Aorta (tissue), 5 donors: ENCODE results near the gene NBAS. TPM values are rescaled to one million over a fixed set of nuclear protein-coding genes. Genes with fewer than 3 reads are reported as not detected.

Source experiments
- ATAC-seq: fragments of 200-7000 bp; cut with Tn5 transposase; one replicate; pipeline ENCODE4 v1.9.1; 2022; ENCODE audit warnings: moderate library complexity; ENCODE audit not compliant: low FRiP score
- DNase-seq, 2 donors: peaks; one replicate each; pipeline ENCODE4 v3.0.0-alpha.2; 2020
- H3K27ac ChIP-seq, 2 donors: one replicate each; pipeline ENCODE4 v1.5.1; 2013; ENCODE audit warnings: low read length in 2 of 2, mild to moderate bottlenecking in 2 of 2, moderate library complexity in 2 of 2, control low read depth in 1 of 2, inconsistent platforms in 1 of 2, low read depth in 1 of 2
- H3K27me3 ChIP-seq, 2 donors: one replicate each; pipeline ENCODE4 v1.6.1; 2013; ENCODE audit warnings: control low read depth in 1 of 2, low read length in 1 of 2, mild to moderate bottlenecking in 1 of 2, moderate library complexity in 1 of 2; ENCODE audit not compliant: insufficient read depth in 2 of 2, control insufficient read depth in 1 of 2
- H3K36me3 ChIP-seq, 2 donors: one replicate each; pipeline ENCODE4 v1.6.1; 2013; ENCODE audit warnings: control low read depth in 1 of 2, low read length in 1 of 2, mild to moderate bottlenecking in 1 of 2; ENCODE audit not compliant: insufficient read depth in 2 of 2, control insufficient read depth in 1 of 2
- H3K4me1 ChIP-seq, 2 donors: one replicate each; pipeline ENCODE4 v1.6.1; 2013; ENCODE audit warnings: low read length in 2 of 2, control low read depth in 1 of 2, mild to moderate bottlenecking in 1 of 2, moderate library complexity in 1 of 2; ENCODE audit not compliant: insufficient read depth in 2 of 2, control insufficient read depth in 1 of 2
- H3K4me3 ChIP-seq, 2 donors: one replicate each; pipeline ENCODE4 v1.5.1; 2013; ENCODE audit warnings: low read length in 2 of 2, control low read depth in 1 of 2, mild to moderate bottlenecking in 1 of 2
- H3K9me3 ChIP-seq: one replicate; pipeline ENCODE4 v1.6.1; 2013; ENCODE audit warnings: mild to moderate bottlenecking, low read length; ENCODE audit not compliant: control insufficient read depth
- WGBS, 2 donors: extraction: QIAGEN DNeasy Blood & Tissue Kit; methylation state at CpG; one replicate each; pipeline ENCODE4 v1.1.7; 2013; 5-methylcytosine and 5-hydroxymethylcytosine counted together
- intact Hi-C, 2 donors: fragments of 100-400 bp; cut with DNase I; formaldehyde crosslinking; loops; one replicate each; pipeline versions ENCODE4 v1.14.2 to v1.15.0; 2022
- polyA plus RNA-seq, 2 donors: library from polyadenylated mRNA; stranded (reverse); fragments of 200-250 nt; gene quantifications; one replicate each; pipeline ENCODE4 v1.2.3, GENCODE V29; 2013
- total RNA-seq, 2 donors: library from RNA; stranded (reverse); fragmentation: NEBNext Ultra II Directional; extraction: Animal tissue kit (Norgen Biotek cat#: 25700); gene quantifications; one replicate each; pipeline ENCODE4 v1.2.1, GENCODE V29; 2021
- donor health status: healthy with polysubstance abuse.
- donor health status: Bipolar disorder and iron deficiency.
- donor health status: DM: no; HTN: no; CAD: no.
- donor health status: DM: no; HTN: no; CAD: no.
- donor health status: DM: yes; HTN: yes; CAD: no.

Gene NBAS
- total and polyA plus RNA-seq, 4 donors = 7.4 to 46.0 (median 33.7) TPM

DNA sequence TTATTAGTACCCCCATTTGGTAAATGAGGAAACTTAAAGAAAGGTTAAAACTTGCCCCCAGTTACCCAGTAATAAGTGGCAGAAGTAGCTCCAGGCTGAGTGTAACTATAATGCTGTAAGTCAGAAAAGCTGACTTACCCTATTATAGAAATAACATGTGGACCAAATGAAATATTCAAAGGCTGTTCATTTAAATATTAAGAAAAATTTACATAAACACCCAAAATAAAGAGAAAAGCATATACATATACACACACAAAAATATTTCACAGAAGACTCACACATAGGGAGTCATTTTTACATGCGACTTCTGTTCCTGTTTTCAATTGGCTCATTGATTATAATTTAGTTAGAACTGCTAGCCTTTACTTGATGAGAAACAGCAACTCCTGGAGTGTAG, 189.1 kb downstream of the NBAS start:
- H3K9me3 ChIP-seq = no peaks in the 10 kb centered on the region
- intact Hi-C loops = no loop called here

DNA sequence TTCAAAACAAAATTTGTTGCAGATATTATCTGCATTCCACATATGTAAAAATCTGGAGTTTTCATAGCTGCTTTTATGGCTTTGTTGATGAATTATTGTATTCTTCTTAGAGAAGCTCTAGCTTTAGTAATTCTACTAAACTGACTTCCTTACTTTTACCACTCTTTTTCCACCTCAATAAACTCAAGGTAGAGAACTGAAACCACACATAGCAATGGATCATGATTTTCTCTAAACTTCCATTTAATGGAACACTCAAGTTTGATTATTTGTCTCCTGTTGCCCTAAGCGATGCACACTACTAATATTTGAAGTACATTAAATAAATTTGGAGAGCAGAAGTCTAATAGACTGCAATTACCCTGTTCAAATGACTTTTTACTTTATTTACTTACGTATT, 192.0 kb downstream of the NBAS start:
- Histone ChIP-seq H3K27me3 (no peaks in the 10 kb centered on the region), H3K9me3 (no peaks in the 10 kb centered on the region), H3K36me3 (peaks cover 0 to 5% of the 10 kb centered on the region in 2 donors), H3K4me3 (no peak overlapping the region), H3K27ac (no peak overlapping the region), H3K4me1 (no peaks in the 10 kb centered on the region)
- DNase-seq (no peak), ATAC-seq (no peak)
- intact Hi-C loops = no loop called here
- whole genome bisulfite sequencing, 2 donors = 96 to 99% methylated on average over 2 of the region's 2 CpGs

More for the DNA sequence above, 189.1 kb downstream of the NBAS start:
- Histone ChIP-seq H3K27me3 (no peaks in the 10 kb centered on the region), H3K36me3 (peaks cover 0 to 4% of the 10 kb centered on the region in 2 donors), H3K4me1 (no peaks in the 10 kb centered on the region), H3K4me3 (no peak overlapping the region), H3K27ac (no peak overlapping the region)
- 93% methylated on average over 1 of the region's 1 CpG for WGBS, 2 donors
- ATAC-seq = no peak
- no peak for DNase-seq

DNA sequence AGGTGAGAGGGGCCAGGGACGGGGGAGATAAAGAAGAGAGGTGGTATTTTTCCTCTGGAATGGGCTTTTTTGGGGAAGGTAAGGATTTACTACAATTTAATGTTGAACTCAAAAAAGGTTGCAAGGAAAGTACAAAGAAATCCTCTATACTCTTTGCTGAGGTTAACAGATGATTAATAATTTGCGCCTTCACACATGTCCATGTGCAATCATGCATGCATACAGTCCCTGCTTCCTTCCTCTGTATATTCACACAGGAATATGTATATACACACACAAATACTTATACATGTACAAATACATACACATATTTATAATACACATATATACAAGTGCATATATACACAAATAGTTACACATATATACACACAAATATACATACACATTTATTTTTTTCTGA, 193.4 kb downstream of the NBAS start:
- no peaks in the 10 kb centered on the region for H3K27me3 ChIP-seq
- H3K36me3 ChIP-seq = peaks cover 0 to 5% of the 10 kb centered on the region in 2 donors
- no peaks in the 10 kb centered on the region for H3K9me3 ChIP-seq
- WGBS, 2 donors = 98 to 99% methylated on average over 2 of the region's 2 CpGs
- no peak overlapping the region for H3K4me3 ChIP-seq
- H3K27ac ChIP-seq = no peak overlapping the region
- intact Hi-C loops = no loop called here
- DNase-seq = no peak
- H3K4me1 ChIP-seq = no peaks in the 10 kb centered on the region
- ATAC-seq = no peak

DNA sequence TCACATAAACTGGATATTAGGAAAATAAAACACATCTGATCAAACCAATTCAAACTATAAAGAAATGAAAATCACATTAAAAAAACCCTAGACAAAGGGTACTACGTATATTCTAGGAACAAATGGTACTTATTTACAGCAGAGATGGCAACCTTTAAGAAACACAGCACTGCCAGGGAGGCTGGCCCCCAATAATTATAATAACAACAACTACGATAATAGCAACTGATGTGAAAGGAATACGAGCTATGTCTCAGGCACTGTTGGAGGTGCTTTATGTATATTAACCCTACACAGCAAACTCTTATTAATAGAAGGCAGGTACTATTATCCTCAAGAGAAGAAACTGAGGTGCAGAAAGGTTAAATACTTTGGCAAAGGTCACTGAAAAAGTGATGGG, 193.9 kb downstream of the NBAS start:
- 86 to 89% methylated on average over 3 of the region's 3 CpGs for WGBS, 2 donors
- Histone ChIP-seq H3K4me3 (no peak overlapping the region), H3K36me3 (peaks cover 0 to 5% of the 10 kb centered on the region in 2 donors), H3K27ac (no peak overlapping the region), H3K9me3 (no peaks in the 10 kb centered on the region), H3K4me1 (no peaks in the 10 kb centered on the region), H3K27me3 (no peaks in the 10 kb centered on the region)
- intact Hi-C loops = no loop called here
- ATAC-seq (no peak), DNase-seq (no peak)

- intact Hi-C loops = no loop called here
- Histone ChIP-seq H3K27ac (no peak overlapping the region), H3K4me3 (no peak overlapping the region), H3K9me3 (no peaks in the 10 kb centered on the region), H3K27me3 (no peaks in the 10 kb centered on the region), H3K36me3 (peaks cover 0 to 5% of the 10 kb centered on the region in 2 donors), H3K4me1 (no peaks in the 10 kb centered on the region)
- 64 to 67% methylated on average over 2 of the region's 2 CpGs for WGBS, 2 donors
- no peak for ATAC-seq
- DNase-seq = no peak
Measured at GRCh38 chr2:15365411-15365810, 195.7 kb downstream of the NBAS start.

- Histone ChIP-seq H3K27ac (no peak overlapping the region), H3K9me3 (no peaks in the 10 kb centered on the region), H3K27me3 (no peaks in the 10 kb centered on the region), H3K36me3 (peaks cover 0 to 5% of the 10 kb centered on the region in 2 donors), H3K4me3 (no peak overlapping the region), H3K4me1 (peaks cover 0 to 2% of the 10 kb centered on the region in 2 donors)
- WGBS, 2 donors = 97% methylated on average over 2 of the region's 2 CpGs
- intact Hi-C loops = no loop called here
- DNase-seq (no peak), ATAC-seq (no peak)
Measured at GRCh38 chr2:15364561-15364960, 196.6 kb downstream of the NBAS start.

GRCh38 chr2:15363734-15364133, 197.4 kb downstream of the NBAS start:
- Histone ChIP-seq H3K27ac (no peak overlapping the region), H3K36me3 (peaks cover 0 to 5% of the 10 kb centered on the region in 2 donors), H3K27me3 (no peaks in the 10 kb centered on the region), H3K9me3 (no peaks in the 10 kb centered on the region), H3K4me3 (no peak overlapping the region), H3K4me1 (peaks cover 0 to 2% of the 10 kb centered on the region in 2 donors)
- intact Hi-C loops = no loop called here
- ATAC-seq (no peak), DNase-seq (no peak)
- 67 to 79% methylated on average over 3 of the region's 3 CpGs for WGBS, 2 donors

GRCh38 chr2:15363142-15363541, 198.0 kb downstream of the NBAS start:
- intact Hi-C loops = no loop called here
- DNase-seq (no peak), ATAC-seq (no peak)
- Histone ChIP-seq H3K4me1 (peaks cover 0 to 2% of the 10 kb centered on the region in 2 donors), H3K36me3 (peaks cover 0 to 3% of the 10 kb centered on the region in 2 donors), H3K4me3 (no peak overlapping the region), H3K9me3 (no peaks in the 10 kb centered on the region), H3K27ac (no peak overlapping the region), H3K27me3 (no peaks in the 10 kb centered on the region)

- no peaks in the 10 kb centered on the region for H3K36me3 ChIP-seq
- intact Hi-C loops = no loop called here
- no peak for ATAC-seq
- WGBS, 2 donors = 68 to 74% methylated on average over 5 of the region's 5 CpGs
- no peak overlapping the region for H3K4me3 ChIP-seq
- H3K27ac ChIP-seq = no peak overlapping the region
- no peak for DNase-seq
- peaks cover 0 to 2% of the 10 kb centered on the region in 2 donors for H3K4me1 ChIP-seq
- H3K9me3 ChIP-seq = no peaks in the 10 kb centered on the region
- no peaks in the 10 kb centered on the region for H3K27me3 ChIP-seq
Measured at GRCh38 chr2:15359716-15360531, 201.2 kb downstream of the NBAS start.
